ENCODE results near the gene CD82.

DNA sequence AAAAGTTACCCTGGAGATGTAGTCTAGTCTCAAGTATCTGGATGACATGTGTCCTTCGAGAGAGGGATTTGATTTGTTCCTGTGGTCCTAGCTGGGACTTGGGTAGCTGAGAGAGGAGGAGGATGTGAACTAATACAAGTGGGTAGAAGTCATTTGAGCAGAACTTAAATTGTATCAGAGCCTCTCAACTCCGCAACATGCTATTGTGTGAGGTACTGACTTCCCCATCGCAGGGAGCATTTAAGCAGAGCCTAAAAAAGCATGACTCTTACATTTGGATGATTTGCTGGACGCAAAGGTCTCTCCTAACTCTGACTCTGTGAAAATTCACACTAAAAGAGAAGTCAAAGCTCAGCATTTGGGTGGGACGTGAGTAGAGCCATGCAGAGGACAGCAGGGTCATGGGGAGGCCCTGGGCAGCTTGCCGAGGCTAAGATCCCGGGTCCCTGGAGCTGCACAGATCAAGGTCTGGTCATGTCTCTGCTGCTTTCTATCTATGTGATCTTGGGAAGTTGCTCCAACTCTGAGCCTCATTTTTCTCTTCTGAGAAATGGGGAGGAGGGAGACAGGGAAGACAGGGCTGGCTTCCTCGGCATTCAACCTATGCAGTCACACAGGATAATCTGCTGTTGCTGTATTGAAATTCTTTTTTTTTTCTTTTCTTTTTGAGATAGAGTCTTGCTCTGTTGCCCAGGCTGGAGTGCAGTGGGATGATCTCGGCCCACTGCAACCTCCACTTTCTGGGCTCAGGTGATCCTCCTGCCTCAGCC, 44.9 kb downstream of the CD82 start:
- TF ChIP-seq, protein P1, sequence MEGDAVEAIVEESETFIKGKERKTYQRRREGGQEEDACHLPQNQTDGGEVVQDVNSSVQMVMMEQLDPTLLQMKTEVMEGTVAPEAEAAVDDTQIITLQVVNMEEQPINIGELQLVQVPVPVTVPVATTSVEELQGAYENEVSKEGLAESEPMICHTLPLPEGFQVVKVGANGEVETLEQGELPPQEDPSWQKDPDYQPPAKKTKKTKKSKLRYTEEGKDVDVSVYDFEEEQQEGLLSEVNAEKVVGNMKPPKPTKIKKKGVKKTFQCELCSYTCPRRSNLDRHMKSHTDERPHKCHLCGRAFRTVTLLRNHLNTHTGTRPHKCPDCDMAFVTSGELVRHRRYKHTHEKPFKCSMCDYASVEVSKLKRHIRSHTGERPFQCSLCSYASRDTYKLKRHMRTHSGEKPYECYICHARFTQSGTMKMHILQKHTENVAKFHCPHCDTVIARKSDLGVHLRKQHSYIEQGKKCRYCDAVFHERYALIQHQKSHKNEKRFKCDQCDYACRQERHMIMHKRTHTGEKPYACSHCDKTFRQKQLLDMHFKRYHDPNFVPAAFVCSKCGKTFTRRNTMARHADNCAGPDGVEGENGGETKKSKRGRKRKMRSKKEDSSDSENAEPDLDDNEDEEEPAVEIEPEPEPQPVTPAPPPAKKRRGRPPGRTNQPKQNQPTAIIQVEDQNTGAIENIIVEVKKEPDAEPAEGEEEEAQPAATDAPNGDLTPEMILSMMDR (conservative IDR thresholded peaks at IDR 0.05; ENCODE audit: low read depth, low read length), result no peak
- no peak for TF ChIP-seq EZH2 (IDR thresholded peaks at IDR 0.05; ENCODE audit: borderline replicate concordance, low read depth, low read length, poor library complexity, severe bottlenecking)

Measured in A673 (cell line).